Astrocyte (in vitro differentiated cells and primary cell): ENCODE measurements around the gene PAXIP1.

Source experiments
- EZH2 ChIP-seq: IDR thresholded peaks from 2 replicates; pipeline ENCODE4 v1.6.1; 2012; ENCODE audit warnings: mild to moderate bottlenecking, low read length, inconsistent platforms; ENCODE audit not compliant: insufficient read depth
- TF ChIP-seq, protein P1 (sequence below): IDR thresholded peaks from 2 replicates; pipeline ENCODE4 v1.5.1; 2011; ENCODE audit warnings: low read depth, mild to moderate bottlenecking, inconsistent platforms, low read length, moderate library complexity; ENCODE audit not compliant: insufficient read depth

DNA sequence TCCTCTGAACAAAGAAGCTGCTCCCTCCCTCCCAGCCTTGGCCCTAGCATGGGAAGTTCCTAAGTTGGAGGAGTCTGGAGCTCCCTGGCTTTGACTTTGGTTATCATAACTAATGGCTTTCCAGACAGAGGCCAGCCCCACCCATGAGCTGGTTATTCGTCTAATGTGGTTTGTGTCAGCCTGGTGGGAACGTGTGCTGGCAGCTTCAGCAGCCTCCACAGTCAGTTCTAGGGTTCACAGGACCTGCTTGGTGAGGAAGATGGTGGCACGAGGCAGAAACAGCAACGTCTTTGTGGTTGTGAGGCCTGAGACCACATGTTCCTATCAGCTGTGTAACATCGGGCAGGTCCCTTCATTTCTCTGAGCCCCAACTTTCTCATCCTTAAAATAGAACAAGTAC lies 103.1 kb downstream of the PAXIP1 start:
- TF ChIP-seq, protein P1, sequence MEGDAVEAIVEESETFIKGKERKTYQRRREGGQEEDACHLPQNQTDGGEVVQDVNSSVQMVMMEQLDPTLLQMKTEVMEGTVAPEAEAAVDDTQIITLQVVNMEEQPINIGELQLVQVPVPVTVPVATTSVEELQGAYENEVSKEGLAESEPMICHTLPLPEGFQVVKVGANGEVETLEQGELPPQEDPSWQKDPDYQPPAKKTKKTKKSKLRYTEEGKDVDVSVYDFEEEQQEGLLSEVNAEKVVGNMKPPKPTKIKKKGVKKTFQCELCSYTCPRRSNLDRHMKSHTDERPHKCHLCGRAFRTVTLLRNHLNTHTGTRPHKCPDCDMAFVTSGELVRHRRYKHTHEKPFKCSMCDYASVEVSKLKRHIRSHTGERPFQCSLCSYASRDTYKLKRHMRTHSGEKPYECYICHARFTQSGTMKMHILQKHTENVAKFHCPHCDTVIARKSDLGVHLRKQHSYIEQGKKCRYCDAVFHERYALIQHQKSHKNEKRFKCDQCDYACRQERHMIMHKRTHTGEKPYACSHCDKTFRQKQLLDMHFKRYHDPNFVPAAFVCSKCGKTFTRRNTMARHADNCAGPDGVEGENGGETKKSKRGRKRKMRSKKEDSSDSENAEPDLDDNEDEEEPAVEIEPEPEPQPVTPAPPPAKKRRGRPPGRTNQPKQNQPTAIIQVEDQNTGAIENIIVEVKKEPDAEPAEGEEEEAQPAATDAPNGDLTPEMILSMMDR = no peak
- no peak for TF ChIP-seq EZH2
